GM12878 (cell line): ENCODE data around the gene EIF4E. TPM values are rescaled to one million over a fixed set of nuclear protein-coding genes. Genes with fewer than 3 reads are reported as not detected.

Experiments
- BHLHE40 ChIP-seq, 2 experiments: fragments of 450-650 bp in 1 of 2; IDR thresholded peaks; 2 replicates each; pipeline ENCODE4 v1.6.1; 2011 to 2017; ENCODE audit warnings: low read depth in 2 of 2, borderline replicate concordance in 1 of 2, improper control_type of control experiment in 1 of 2, low read length in 1 of 2, mild to moderate bottlenecking in 1 of 2
- CREB1 ChIP-seq: IDR thresholded peaks from 2 replicates; pipeline ENCODE4 v1.6.1; 2012; ENCODE audit warnings: low read depth, mild to moderate bottlenecking, inconsistent platforms
- DPF2 ChIP-seq: fragments of 450-650 bp; IDR thresholded peaks from 2 replicates; pipeline ENCODE4 v1.6.1; 2017; ENCODE audit warnings: mild to moderate bottlenecking
- GABPA ChIP-seq: IDR thresholded peaks from 2 replicates; pipeline ENCODE4 v1.6.1; 2014; ENCODE audit warnings: antibody characterized with exemption, low read depth, mild to moderate bottlenecking, inconsistent platforms
- IKZF2 ChIP-seq, 2 experiments: fragments of 450-650 bp; IDR thresholded peaks; 2 replicates each; pipeline ENCODE4 v1.6.1; 2017; ENCODE audit warnings: mild to moderate bottlenecking in 2 of 2, moderate library complexity in 2 of 2
- KAT2A ChIP-seq: conservative IDR thresholded peaks from 2 replicates; pipeline ENCODE4 v1.6.1; 2011; ENCODE audit warnings: low read depth, low read length; ENCODE audit not compliant: control insufficient read depth
- MYB ChIP-seq: fragments of 150-350 bp; IDR thresholded peaks from 2 replicates; pipeline ENCODE4 v1.6.1; 2014; ENCODE audit warnings: mild to moderate bottlenecking, low read depth, low read length, borderline replicate concordance
- NFXL1 ChIP-seq: fragments of 450-650 bp; IDR thresholded peaks from 2 replicates; pipeline ENCODE4 v1.6.1; 2017; ENCODE audit warnings: antibody characterized with exemption, mild to moderate bottlenecking, borderline replicate concordance
- NRF1 ChIP-seq: conservative IDR thresholded peaks from 2 replicates; pipeline ENCODE4 v1.6.1; 2011; ENCODE audit warnings: mild to moderate bottlenecking, low read depth, low read length, improper control_type of control experiment
- RAD51 ChIP-seq: fragments of 450-650 bp; IDR thresholded peaks from 2 replicates; pipeline ENCODE4 v1.6.1; 2016; ENCODE audit warnings: moderate library complexity, mild to moderate bottlenecking, inconsistent platforms
- ZNF274 ChIP-seq: IDR thresholded peaks from one replicate; pipeline ENCODE4 v1.8.0; 2011; ENCODE audit not compliant: insufficient read length, insufficient read depth
- polyA plus RNA-seq, 11 experiments: library from polyadenylated mRNA; depleted of rRNA in 4 of 11; unstranded in 6 of 11; stranded (reverse) in 5 of 11; fragments of >200 nt; fragmentation: Nextera tagmentation in 4 of 11; fragmentation: Illumina TruSeq in 1 of 11; extraction: Ambion mirVana in 4 of 11; extraction: Trizol in 1 of 11; gene quantifications; 1 replicate in 1 of 11; 2 replicates in 10 of 11; pipeline versions ENCODE4 v1.2.1 to v1.2.3, GENCODE V29; 2011 to 2016; ENCODE audit warnings: inconsistent platforms in 2 of 11, missing spikeins in 2 of 11, low read depth in 1 of 11
- total RNA-seq, 4 experiments: library from RNA; depleted of rRNA in 3 of 4; stranded (reverse); fragments of >200 nt in 3 of 4; fragmentation: Illumina TruSeq in 1 of 4; extraction: Trizol in 1 of 4; gene quantifications; 2 replicates each; pipeline versions ENCODE4 v1.2.1 to v1.2.3, GENCODE V29; 2013 to 2021
- TF ChIP-seq, protein P1 (sequence below): IDR thresholded peaks from 2 replicates; pipeline ENCODE4 v1.6.1; 2011; ENCODE audit warnings: mild to moderate bottlenecking, low read depth, low read length, moderate library complexity; ENCODE audit not compliant: insufficient replicate concordance
- TF ChIP-seq, protein P2 (sequence below): fragments of 450-650 bp; IDR thresholded peaks from 2 replicates; pipeline ENCODE4 v1.6.1; 2018; ENCODE audit warnings: mild to moderate bottlenecking, low read depth, moderate library complexity; ENCODE audit not compliant: partially characterized antibody
- TF ChIP-seq, protein P3 (sequence below): IDR thresholded peaks from 2 replicates; pipeline ENCODE4 v1.6.1; 2011; ENCODE audit warnings: low read depth, low read length, improper control_type of control experiment, borderline replicate concordance
- TF ChIP-seq, protein P4 (sequence below): fragments of 450-650 bp; IDR thresholded peaks from 2 replicates; pipeline ENCODE4 v1.6.1; 2016; ENCODE audit warnings: mild to moderate bottlenecking
- TF ChIP-seq, protein P5 (sequence below): fragments of 450-650 bp; IDR thresholded peaks from 2 replicates; pipeline ENCODE4 v1.6.1; 2017; ENCODE audit warnings: mild to moderate bottlenecking
- TF ChIP-seq, protein P6 (sequence below): IDR thresholded peaks from 2 replicates; pipeline ENCODE4 v1.6.1; 2011; ENCODE audit warnings: borderline replicate concordance, low read depth, mild to moderate bottlenecking, moderate library complexity, mixed read lengths, low read length; ENCODE audit not compliant: insufficient read depth; ENCODE audit errors: extremely low read length

The EIF4E gene
- total and polyA plus RNA-seq, 10 of the 15 experiments (the other 5 are each of a cell fraction or from before 2014, with no cell fraction given): 104 to 372 (median 163) TPM

DNA sequence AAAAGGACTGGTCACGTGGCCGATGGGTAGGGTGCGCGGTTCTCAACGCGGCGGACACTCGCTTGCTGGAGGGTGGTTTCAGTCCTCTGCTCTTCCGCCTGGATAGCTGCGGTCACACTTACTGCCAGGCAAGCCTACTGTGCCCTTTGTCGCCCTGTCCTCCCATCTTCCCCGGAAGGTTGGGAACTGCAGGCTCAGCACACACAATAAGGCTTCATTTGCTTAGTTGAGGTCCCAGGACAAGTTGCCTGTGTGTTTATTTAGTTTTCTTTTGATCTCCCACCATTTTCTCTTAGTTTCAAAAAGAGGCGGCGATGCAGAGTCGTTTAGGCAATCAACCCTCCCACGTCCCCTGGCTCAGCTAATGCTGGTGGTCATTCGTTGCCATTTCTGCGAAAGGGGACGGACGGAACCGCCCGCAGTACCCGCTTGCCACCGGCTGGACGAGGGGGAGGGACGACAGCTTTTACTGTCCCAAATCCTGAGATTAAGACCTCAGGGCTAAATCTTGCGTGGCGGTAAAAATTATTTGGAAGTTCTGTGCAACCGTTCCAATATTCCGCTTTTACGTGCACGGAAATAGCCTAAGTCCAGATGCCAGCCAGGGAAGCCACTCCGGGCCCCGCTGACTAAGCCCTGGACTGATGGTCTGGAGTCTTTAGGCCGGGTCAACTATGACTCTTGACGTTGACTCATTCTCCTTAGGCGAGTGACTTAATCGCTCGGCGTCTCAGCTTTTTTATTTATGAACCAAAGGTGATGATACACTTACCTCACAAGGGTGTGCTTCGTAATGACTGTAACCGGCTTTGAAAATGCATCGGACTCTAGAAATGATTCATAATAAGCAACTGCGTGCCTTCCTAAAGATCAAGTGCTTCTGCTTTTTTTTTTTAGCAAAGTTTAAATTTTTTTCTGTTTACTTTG lies 671 bp upstream of the EIF4E start (continued):
- TF ChIP-seq, protein P1, sequence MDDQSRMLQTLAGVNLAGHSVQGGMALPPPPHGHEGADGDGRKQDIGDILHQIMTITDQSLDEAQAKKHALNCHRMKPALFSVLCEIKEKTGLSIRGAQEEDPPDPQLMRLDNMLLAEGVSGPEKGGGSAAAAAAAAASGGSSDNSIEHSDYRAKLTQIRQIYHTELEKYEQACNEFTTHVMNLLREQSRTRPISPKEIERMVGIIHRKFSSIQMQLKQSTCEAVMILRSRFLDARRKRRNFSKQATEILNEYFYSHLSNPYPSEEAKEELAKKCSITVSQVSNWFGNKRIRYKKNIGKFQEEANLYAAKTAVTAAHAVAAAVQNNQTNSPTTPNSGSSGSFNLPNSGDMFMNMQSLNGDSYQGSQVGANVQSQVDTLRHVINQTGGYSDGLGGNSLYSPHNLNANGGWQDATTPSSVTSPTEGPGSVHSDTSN: no peak
- no peak for TF ChIP-seq NRF1
- TF ChIP-seq MYB: no peak
- TF ChIP-seq KAT2A: no peak
- TF ChIP-seq BHLHE40 (IDR thresholded peaks at IDR 0.05; ENCODE audit: borderline replicate concordance in 1 of 2, low read depth in 2 of 2, low read length in 1 of 2): peak; percentile 61 to 75; a peak in 3 of 4 replicates
- TF ChIP-seq RAD51: no peak
- no peak for TF ChIP-seq ZNF274
- no peak for TF ChIP-seq NFXL1
- peak; percentile 99 for TF ChIP-seq CREB1
- peak; percentile 72 for TF ChIP-seq GABPA
- TF ChIP-seq, protein P2, sequence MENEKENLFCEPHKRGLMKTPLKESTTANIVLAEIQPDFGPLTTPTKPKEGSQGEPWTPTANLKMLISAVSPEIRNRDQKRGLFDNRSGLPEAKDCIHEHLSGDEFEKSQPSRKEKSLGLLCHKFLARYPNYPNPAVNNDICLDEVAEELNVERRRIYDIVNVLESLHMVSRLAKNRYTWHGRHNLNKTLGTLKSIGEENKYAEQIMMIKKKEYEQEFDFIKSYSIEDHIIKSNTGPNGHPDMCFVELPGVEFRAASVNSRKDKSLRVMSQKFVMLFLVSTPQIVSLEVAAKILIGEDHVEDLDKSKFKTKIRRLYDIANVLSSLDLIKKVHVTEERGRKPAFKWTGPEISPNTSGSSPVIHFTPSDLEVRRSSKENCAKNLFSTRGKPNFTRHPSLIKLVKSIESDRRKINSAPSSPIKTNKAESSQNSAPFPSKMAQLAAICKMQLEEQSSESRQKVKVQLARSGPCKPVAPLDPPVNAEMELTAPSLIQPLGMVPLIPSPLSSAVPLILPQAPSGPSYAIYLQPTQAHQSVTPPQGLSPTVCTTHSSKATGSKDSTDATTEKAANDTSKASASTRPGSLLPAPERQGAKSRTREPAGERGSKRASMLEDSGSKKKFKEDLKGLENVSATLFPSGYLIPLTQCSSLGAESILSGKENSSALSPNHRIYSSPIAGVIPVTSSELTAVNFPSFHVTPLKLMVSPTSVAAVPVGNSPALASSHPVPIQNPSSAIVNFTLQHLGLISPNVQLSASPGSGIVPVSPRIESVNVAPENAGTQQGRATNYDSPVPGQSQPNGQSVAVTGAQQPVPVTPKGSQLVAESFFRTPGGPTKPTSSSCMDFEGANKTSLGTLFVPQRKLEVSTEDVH: peak; percentile 58
- TF ChIP-seq IKZF2 (IDR thresholded peaks at IDR 0.05): peak in 1 of 2 experiments; percentile 46
- TF ChIP-seq, protein P3, sequence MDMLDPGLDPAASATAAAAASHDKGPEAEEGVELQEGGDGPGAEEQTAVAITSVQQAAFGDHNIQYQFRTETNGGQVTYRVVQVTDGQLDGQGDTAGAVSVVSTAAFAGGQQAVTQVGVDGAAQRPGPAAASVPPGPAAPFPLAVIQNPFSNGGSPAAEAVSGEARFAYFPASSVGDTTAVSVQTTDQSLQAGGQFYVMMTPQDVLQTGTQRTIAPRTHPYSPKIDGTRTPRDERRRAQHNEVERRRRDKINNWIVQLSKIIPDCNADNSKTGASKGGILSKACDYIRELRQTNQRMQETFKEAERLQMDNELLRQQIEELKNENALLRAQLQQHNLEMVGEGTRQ: no peak
- TF ChIP-seq, protein P4, sequence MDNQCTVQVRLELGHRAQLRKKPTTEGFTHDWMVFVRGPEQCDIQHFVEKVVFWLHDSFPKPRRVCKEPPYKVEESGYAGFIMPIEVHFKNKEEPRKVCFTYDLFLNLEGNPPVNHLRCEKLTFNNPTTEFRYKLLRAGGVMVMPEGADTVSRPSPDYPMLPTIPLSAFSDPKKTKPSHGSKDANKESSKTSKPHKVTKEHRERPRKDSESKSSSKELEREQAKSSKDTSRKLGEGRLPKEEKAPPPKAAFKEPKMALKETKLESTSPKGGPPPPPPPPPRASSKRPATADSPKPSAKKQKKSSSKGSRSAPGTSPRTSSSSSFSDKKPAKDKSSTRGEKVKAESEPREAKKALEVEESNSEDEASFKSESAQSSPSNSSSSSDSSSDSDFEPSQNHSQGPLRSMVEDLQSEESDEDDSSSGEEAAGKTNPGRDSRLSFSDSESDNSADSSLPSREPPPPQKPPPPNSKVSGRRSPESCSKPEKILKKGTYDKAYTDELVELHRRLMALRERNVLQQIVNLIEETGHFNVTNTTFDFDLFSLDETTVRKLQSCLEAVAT: no peak
- TF ChIP-seq, protein P5, sequence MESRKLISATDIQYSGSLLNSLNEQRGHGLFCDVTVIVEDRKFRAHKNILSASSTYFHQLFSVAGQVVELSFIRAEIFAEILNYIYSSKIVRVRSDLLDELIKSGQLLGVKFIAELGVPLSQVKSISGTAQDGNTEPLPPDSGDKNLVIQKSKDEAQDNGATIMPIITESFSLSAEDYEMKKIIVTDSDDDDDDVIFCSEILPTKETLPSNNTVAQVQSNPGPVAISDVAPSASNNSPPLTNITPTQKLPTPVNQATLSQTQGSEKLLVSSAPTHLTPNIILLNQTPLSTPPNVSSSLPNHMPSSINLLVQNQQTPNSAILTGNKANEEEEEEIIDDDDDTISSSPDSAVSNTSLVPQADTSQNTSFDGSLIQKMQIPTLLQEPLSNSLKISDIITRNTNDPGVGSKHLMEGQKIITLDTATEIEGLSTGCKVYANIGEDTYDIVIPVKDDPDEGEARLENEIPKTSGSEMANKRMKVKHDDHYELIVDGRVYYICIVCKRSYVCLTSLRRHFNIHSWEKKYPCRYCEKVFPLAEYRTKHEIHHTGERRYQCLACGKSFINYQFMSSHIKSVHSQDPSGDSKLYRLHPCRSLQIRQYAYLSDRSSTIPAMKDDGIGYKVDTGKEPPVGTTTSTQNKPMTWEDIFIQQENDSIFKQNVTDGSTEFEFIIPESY: no peak
- TF ChIP-seq, protein P6, sequence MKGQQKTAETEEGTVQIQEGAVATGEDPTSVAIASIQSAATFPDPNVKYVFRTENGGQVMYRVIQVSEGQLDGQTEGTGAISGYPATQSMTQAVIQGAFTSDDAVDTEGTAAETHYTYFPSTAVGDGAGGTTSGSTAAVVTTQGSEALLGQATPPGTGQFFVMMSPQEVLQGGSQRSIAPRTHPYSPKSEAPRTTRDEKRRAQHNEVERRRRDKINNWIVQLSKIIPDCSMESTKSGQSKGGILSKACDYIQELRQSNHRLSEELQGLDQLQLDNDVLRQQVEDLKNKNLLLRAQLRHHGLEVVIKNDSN: no peak
- peak; percentile 79; the same call in 1 of the 2 replicates for TF ChIP-seq DPF2
